GM23248 (cell line): ENCODE data around the gene AKT3. TPM values are rescaled to one million over a fixed set of nuclear protein-coding genes. Genes with fewer than 3 reads are reported as not detected.
"Not testable (repeated sequence)": the region's sequence is repeated elsewhere in the genome, so short reads cannot be mapped to it uniquely, and the experiment has no call there.

Source experiments
- DNase-seq: peaks from one replicate; pipeline ENCODE4 v3.0.0-alpha.2; 2015
- H2AFZ ChIP-seq: fragments of 200-600 bp; sonication (generic); 2 replicates; pipeline ENCODE4 v1.6.1; 2016; ENCODE audit warnings: antibody characterized with exemption
- H3F3A ChIP-seq: fragments of 200-600 bp; sonication (generic); 2 replicates; pipeline ENCODE4 v1.6.1; 2016; ENCODE audit warnings: mild to moderate bottlenecking, antibody characterized with exemption, mixed run types; ENCODE audit not compliant: insufficient read depth
- H3K27ac ChIP-seq: fragments of 200-600 bp; sonication (generic); 2 replicates; pipeline ENCODE4 v1.5.1; 2016; ENCODE audit warnings: mild to moderate bottlenecking
- H3K27me3 ChIP-seq: fragments of 200-600 bp; sonication (generic); replicated peaks from 2 replicates; pipeline ENCODE4 v1.6.1; 2016; ENCODE audit warnings: mild to moderate bottlenecking; ENCODE audit not compliant: insufficient read depth
- H3K36me3 ChIP-seq: fragments of 200-600 bp; sonication (generic); 2 replicates; pipeline ENCODE4 v1.6.1; 2016; ENCODE audit warnings: low read depth, mild to moderate bottlenecking
- H3K4me1 ChIP-seq: fragments of 200-600 bp; sonication (generic); 2 replicates; pipeline ENCODE4 v1.6.1; 2016; ENCODE audit warnings: mild to moderate bottlenecking; ENCODE audit not compliant: insufficient read depth
- H3K4me2 ChIP-seq: fragments of 200-600 bp; sonication (generic); one replicate; pipeline ENCODE4 v1.6.1; 2016; ENCODE audit warnings: mild to moderate bottlenecking; ENCODE audit not compliant: unreplicated experiment
- H3K4me3 ChIP-seq: fragments of 200-600 bp; sonication (generic); 2 replicates; pipeline ENCODE4 v1.5.1; 2016; ENCODE audit warnings: mild to moderate bottlenecking
- H3K79me2 ChIP-seq: fragments of 200-600 bp; sonication (generic); 2 replicates; pipeline ENCODE4 v1.6.1; 2016; ENCODE audit warnings: mild to moderate bottlenecking; ENCODE audit not compliant: insufficient read depth
- H3K9ac ChIP-seq: fragments of 200-600 bp; sonication (generic); 2 replicates; pipeline ENCODE4 v1.6.1; 2016; ENCODE audit warnings: mild to moderate bottlenecking
- H3K9me2 ChIP-seq: fragments of 200-600 bp; sonication (generic); 2 replicates; pipeline ENCODE4 v1.6.1; 2016; ENCODE audit warnings: mixed run types, mild to moderate bottlenecking, moderate library complexity; ENCODE audit not compliant: insufficient read depth
- H3K9me3 ChIP-seq: fragments of 200-600 bp; sonication (generic); one replicate; pipeline ENCODE4 v1.6.1; 2017; ENCODE audit warnings: low read depth
- H4K20me1 ChIP-seq: fragments of 200-600 bp; sonication (generic); 2 replicates; pipeline ENCODE4 v1.6.0; 2016; ENCODE audit not compliant: insufficient read depth
- EZH2 ChIP-seq: fragments of 200-600 bp; sonication (generic); IDR thresholded peaks from 2 replicates; pipeline ENCODE4 v1.6.1; 2018; ENCODE audit warnings: antibody characterized with exemption, mild to moderate bottlenecking; ENCODE audit not compliant: insufficient read depth, poor library complexity, severe bottlenecking
- EZH2phosphoT487 ChIP-seq: fragments of 200-600 bp; sonication (generic); IDR thresholded peaks from 2 replicates; pipeline ENCODE4 v1.6.1; 2018; ENCODE audit warnings: antibody characterized with exemption, moderate library complexity, mild to moderate bottlenecking, low read depth; ENCODE audit not compliant: insufficient read depth
- WGBS, 2 experiments: methylation state at CpG; one replicate each; pipeline ENCODE4 v1.1.6; 2015 to 2017; ENCODE audit warnings: low lambda C conversion rate in 2 of 2, low coverage in 1 of 2; ENCODE audit errors: missing lambda C conversion rate in 2 of 2; 5-methylcytosine and 5-hydroxymethylcytosine counted together
- in situ Hi-C: fragments of 300-500 bp; cut with MboI; formaldehyde crosslinking; loops from 2 replicates; pipeline ENCODE4 v1.15.0; 2020
- polyA plus RNA-seq: library from polyadenylated mRNA; unstranded; fragments of >200 nt; fragmentation: Nextera tagmentation; extraction: Ambion mirVana; gene quantifications from 2 replicates; pipeline ENCODE4 v1.2.1, GENCODE V29; 2016
- total RNA-seq: library from RNA; depleted of rRNA; stranded (reverse); fragments of >200 nt; shearing (Covaris generic); gene quantifications from 2 replicates; pipeline ENCODE4 v1.2.3, GENCODE V29; 2014

The AKT3 gene
- total and polyA plus RNA-seq, 2 experiments from 2014 or later, result 9.1 to 31.2 TPM

GRCh38 chr1:243595527-243596210 is 254.4 kb downstream of the AKT3 start:
- Histone ChIP-seq H3K27me3 (no peaks in the 10 kb centered on the region), H3K79me2 (no peaks in the 10 kb centered on the region), H3F3A (peaks cover 58% of the 10 kb centered on the region), H3K4me3 (peak overlapping the region; percentile 20; the same call in 1 of the 2 replicates), H3K9me3 (no peaks in the 10 kb centered on the region), H3K9me2 (no peaks in the 10 kb centered on the region), H3K27ac (peak overlapping the region; percentile 90), H3K4me2 (peak overlapping the region; percentile 66), H4K20me1 (no peaks in the 10 kb centered on the region), H3K4me1 (peaks cover 43% of the 10 kb centered on the region), H3K36me3 (no peaks in the 10 kb centered on the region), H3K9ac (peak overlapping the region; percentile 42), H2AFZ (no peak overlapping the region)
- TF ChIP-seq EZH2phosphoT487, result no peak
- TF ChIP-seq EZH2, result no peak
- DNase-seq, result peak; percentile 81
- 76 to 80% methylated on average over 7 of the region's 7 CpGs for WGBS, 2 experiments
- in situ Hi-C loops, result no loop called here

GRCh38 chr1:243594455-243594854 is 255.6 kb downstream of the AKT3 start:
- no peaks in the 10 kb centered on the region for H4K20me1 ChIP-seq
- H3K27me3 ChIP-seq, result no peaks in the 10 kb centered on the region
- no peak for DNase-seq
- no peaks in the 10 kb centered on the region for H3K79me2 ChIP-seq
- H3K36me3 ChIP-seq, result no peaks in the 10 kb centered on the region
- H3K4me2 ChIP-seq, result no peak overlapping the region
- H3K9me2 ChIP-seq, result no peaks in the 10 kb centered on the region
- in situ Hi-C loops, result no loop called here
- WGBS, 2 experiments, result 97 to 98% methylated on average over 2 of the region's 2 CpGs
- no peak overlapping the region for H2AFZ ChIP-seq
- H3K9me3 ChIP-seq, result no peaks in the 10 kb centered on the region
- peaks cover 54% of the 10 kb centered on the region for H3F3A ChIP-seq
- peaks cover 43% of the 10 kb centered on the region for H3K4me1 ChIP-seq
- H3K4me3 ChIP-seq, result no peak overlapping the region
- H3K27ac ChIP-seq, result no peak overlapping the region
- TF ChIP-seq EZH2phosphoT487 (no peak), EZH2 (no peak)
- H3K9ac ChIP-seq, result no peak overlapping the region

GRCh38 chr1:243589286-243589685 is 260.8 kb downstream of the AKT3 start:
- H2AFZ ChIP-seq, H3K4me1 ChIP-seq, H3K9ac ChIP-seq, H3K9me2 ChIP-seq, H3F3A ChIP-seq, H3K27ac ChIP-seq, H3K27me3 ChIP-seq, H3K4me2 ChIP-seq, DNase-seq, H3K4me3 ChIP-seq, in situ Hi-C loops, H3K36me3 ChIP-seq, H4K20me1 ChIP-seq, H3K9me3 ChIP-seq: not testable (repeated sequence)
- 87 to 91% methylated on average over 3 of the region's 3 CpGs for WGBS, 2 experiments
- H3K79me2 ChIP-seq, result peaks cover 18% of the 10 kb centered on the region

DNA sequence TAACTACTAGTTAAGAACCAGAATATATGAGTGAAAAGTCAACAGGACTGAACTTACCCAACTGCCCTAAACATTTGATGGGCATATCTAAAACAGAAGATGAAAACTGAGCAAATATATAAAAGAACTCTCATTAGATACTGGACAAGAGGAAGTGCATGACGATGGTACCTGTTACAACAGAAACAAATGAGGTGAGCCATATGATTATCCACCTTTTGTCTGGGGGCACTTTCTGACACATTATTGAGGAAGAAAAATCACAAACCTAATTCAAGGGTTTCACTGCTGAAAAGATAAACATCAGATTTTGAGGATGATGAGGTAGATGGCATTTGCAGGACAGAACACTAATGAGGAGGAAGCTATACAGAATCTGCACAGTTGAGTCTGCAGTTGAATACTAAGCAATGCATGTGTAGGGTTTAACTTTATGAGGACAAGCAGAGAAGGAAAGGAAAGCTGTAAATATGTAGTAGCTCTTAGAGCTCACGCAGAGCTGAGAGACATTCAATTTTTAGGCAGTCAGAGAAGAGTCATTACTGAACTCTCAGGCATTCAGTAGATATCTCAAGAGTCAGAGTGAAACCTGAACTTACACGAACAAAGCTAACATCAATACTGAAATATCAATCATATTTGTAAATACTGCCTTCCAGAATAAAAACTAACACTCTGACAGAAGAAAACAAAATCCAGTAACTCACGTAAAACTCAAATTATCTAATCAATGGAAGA is 262.1 kb downstream of the AKT3 start:
- Histone ChIP-seq H3K9ac (no peak overlapping the region), H3K4me3 (no peak overlapping the region), H3K9me3 (peaks cover 7% of the 10 kb centered on the region), H3K4me1 (no peaks in the 10 kb centered on the region), H3K27ac (no peak overlapping the region), H3K79me2 (peaks cover 31% of the 10 kb centered on the region), H3K4me2 (no peak overlapping the region), H4K20me1 (no peaks in the 10 kb centered on the region), H3K27me3 (no peaks in the 10 kb centered on the region), H2AFZ (no peak overlapping the region), H3K9me2 (no peaks in the 10 kb centered on the region), H3F3A (no peaks in the 10 kb centered on the region), H3K36me3 (no peaks in the 10 kb centered on the region; the same call in 1 of the 2 replicates)
- DNase-seq, result no peak
- in situ Hi-C loops, result no loop called here
- no peak for TF ChIP-seq EZH2
- WGBS, 2 experiments, result 93 to 97% methylated on average over 4 of the region's 4 CpGs
